NCI-H128 (cell line): ENCODE results near the gene TBX20.

Experiments
- DNase-seq: peaks from one replicate; lab custom pipeline; 2025; ENCODE audit not compliant: unreplicated experiment; lab: John Stamatoyannopoulos, UW

The TBX20 gene

GRCh38 chr7:35253710-35254495, at the start of gene TBX20:
TSS of gene TBX20 (minus strand) at chr7:35254100. CDS start at chr7:35253620, 480 bp downstream.
- DNase-seq, result no peak

GRCh38 chr7:35289376-35289775, 35.5 kb upstream of the TBX20 start:
- DNase-seq, result no peak

- DNase-seq, result no peak
Measured at GRCh38 chr7:35286986-35287385, 33.1 kb upstream of the TBX20 start.

GRCh38 chr7:35286422-35286821, 32.5 kb upstream of the TBX20 start:
- no peak for DNase-seq

- no peak for DNase-seq
Measured at GRCh38 chr7:35285799-35286198, 31.9 kb upstream of the TBX20 start.

- no peak for DNase-seq
Measured at GRCh38 chr7:35280902-35281301, 27.0 kb upstream of the TBX20 start.

- DNase-seq, result no peak
Measured at GRCh38 chr7:35277359-35277758, 23.5 kb upstream of the TBX20 start.

- DNase-seq, result no peak
Measured at GRCh38 chr7:35272246-35272645, 18.3 kb upstream of the TBX20 start.

GRCh38 chr7:35268953-35269352, 15.1 kb upstream of the TBX20 start:
- no peak for DNase-seq

- DNase-seq, result no peak
Measured at GRCh38 chr7:35267411-35267810, 13.5 kb upstream of the TBX20 start.

GRCh38 chr7:35263396-35263795, 9.5 kb upstream of the TBX20 start:
- DNase-seq, result no peak

- no peak for DNase-seq
Measured at GRCh38 chr7:35261476-35262285, 7.8 kb upstream of the TBX20 start.

GRCh38 chr7:35261041-35261440, 7.1 kb upstream of the TBX20 start:
- no peak for DNase-seq

- no peak for DNase-seq
Measured at GRCh38 chr7:35260246-35260645, 6.3 kb upstream of the TBX20 start.

- no peak for DNase-seq
Measured at GRCh38 chr7:35259523-35259908, 5.6 kb upstream of the TBX20 start.

GRCh38 chr7:35258868-35259522, 5.1 kb upstream of the TBX20 start:
- DNase-seq, result no peak

GRCh38 chr7:35258125-35258867, 4.4 kb upstream of the TBX20 start:
- DNase-seq, result no peak

GRCh38 chr7:35257251-35258124, 3.6 kb upstream of the TBX20 start:
- DNase-seq, result no peak

- no peak for DNase-seq
Measured at GRCh38 chr7:35256256-35257175, 2.6 kb upstream of the TBX20 start.
